GM10248 (cell line): ENCODE results near the gene ZCCHC4.
A peak's percentile ranks its signal among the peaks of the same experiment; 100 is the strongest.
"Not testable (repeated sequence)": the region's sequence is repeated elsewhere in the genome, so short reads cannot be mapped to it uniquely, and the experiment has no call there.

Source experiments
- CTCF ChIA-PET: fragments of 300-600 bp; sonication (Branson Sonifier 250); formaldehyde crosslinking; extraction: SDS; loops from one replicate; lab custom pipeline; 2021; ENCODE audit warnings: antibody characterized with exemption; lab: Yijun Ruan, JAX
- POLR2A ChIA-PET: fragments of 350-650 bp; sonication (Branson Sonifier 250); formaldehyde crosslinking; extraction: SDS; loops from one replicate; lab custom pipeline; 2020; ENCODE audit warnings: antibody characterized with exemption; lab: Yijun Ruan, JAX
- DNase-seq: peaks from one replicate; pipeline ENCODE4 v3.0.0; 2012; ENCODE audit errors: extremely low spot score
- CTCF ChIP-seq: IDR thresholded peaks from 2 replicates; pipeline ENCODE4 v1.5.1; 2012; ENCODE audit warnings: mild to moderate bottlenecking, low read depth; ENCODE audit errors: extremely low read depth, missing control alignments, control extremely low read depth

ZCCHC4 gene

DNA sequence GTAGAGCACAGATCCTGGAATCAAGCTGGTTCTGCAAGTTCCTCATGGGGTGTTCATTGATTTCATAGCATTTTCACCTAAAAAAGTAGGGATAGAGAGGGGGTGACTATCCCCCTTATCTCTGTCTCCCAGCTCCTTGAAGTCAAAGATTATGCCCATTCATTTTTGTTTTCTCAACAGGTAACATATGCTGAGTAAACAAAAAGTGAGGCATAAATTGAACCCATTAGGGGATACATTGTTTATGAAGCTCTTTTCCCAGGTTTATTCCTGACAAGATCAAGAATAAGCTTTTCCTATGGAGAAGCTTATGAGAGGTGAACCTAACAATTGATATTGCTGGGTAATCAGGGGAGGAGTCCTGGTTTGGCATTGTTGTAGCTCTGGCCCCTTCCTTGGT lies 55.3 kb downstream of the ZCCHC4 start:
- POLR2A ChIA-PET: no interaction called here
- no peak for TF ChIP-seq CTCF
- CTCF ChIA-PET: interaction anchor here (0.7 to 6.2 kb wide), 29 partner anchors 8 to 879 kb away, joined by 3 to 56 read pairs (median 4); partner anchors contain the start of genes SEPSECS and ZCCHC4
- DNase-seq: no peak

- ChIA-PET POLR2A (no interaction called here), CTCF (interaction anchor here (0.7 to 6.2 kb wide), 23 partner anchors 8 to 879 kb away, joined by 3 to 56 read pairs (median 5); partner anchors contain the start of gene ZCCHC4)
- TF ChIP-seq CTCF: no peak
- DNase-seq: no peak
Observed at GRCh38 chr4:25368315-25368714, 55.7 kb downstream of the ZCCHC4 start.

DNA sequence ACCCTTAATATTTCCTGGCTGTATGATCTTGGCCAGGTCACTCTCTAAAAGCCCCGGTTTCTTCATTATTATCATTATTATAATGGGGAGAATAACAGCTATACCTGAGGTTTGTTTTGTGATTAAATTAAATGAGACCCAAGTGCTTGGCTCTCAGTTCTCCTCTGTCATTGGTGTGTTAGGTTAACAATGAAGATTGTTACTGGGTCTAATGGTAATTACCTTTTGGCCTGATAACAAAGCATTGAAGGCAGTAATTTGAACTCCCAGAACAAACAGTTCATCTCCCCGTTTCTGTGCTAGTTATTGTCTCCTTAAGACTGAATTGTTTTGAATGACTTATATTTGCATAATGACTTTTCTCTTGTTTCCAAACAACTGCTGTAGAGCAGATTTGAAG lies 57.7 kb downstream of the ZCCHC4 start:
- TF ChIP-seq CTCF: no peak
- POLR2A ChIA-PET: no interaction called here
- no peak for DNase-seq
- CTCF ChIA-PET: interaction anchor here (1.2 to 6.2 kb wide), 4 partner anchors 16 to 191 kb away, joined by 3 to 40 read pairs (median 6); partner anchors contain the start of gene ZCCHC4

DNA sequence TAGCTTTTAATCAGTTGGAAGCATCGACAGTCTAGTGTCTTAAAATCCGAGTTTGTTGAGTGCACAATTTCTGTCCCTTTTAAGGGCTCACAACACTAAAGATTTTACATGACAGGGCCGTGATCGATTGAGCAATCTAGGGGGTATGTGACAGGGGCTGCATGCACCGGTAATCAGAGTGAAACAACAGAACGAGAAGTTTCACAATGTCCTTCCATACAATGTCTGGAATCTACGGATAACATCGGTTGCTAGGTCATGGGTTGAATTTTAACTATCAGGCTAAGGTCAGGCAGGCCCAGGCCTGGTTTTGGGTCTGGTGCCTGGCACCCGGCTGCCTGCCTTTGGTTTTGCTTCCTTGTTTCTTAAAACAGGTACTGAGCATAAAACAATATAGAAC lies 60.0 kb downstream of the ZCCHC4 start:
- DNase-seq, CTCF ChIA-PET, POLR2A ChIA-PET: not testable (repeated sequence)

DNA sequence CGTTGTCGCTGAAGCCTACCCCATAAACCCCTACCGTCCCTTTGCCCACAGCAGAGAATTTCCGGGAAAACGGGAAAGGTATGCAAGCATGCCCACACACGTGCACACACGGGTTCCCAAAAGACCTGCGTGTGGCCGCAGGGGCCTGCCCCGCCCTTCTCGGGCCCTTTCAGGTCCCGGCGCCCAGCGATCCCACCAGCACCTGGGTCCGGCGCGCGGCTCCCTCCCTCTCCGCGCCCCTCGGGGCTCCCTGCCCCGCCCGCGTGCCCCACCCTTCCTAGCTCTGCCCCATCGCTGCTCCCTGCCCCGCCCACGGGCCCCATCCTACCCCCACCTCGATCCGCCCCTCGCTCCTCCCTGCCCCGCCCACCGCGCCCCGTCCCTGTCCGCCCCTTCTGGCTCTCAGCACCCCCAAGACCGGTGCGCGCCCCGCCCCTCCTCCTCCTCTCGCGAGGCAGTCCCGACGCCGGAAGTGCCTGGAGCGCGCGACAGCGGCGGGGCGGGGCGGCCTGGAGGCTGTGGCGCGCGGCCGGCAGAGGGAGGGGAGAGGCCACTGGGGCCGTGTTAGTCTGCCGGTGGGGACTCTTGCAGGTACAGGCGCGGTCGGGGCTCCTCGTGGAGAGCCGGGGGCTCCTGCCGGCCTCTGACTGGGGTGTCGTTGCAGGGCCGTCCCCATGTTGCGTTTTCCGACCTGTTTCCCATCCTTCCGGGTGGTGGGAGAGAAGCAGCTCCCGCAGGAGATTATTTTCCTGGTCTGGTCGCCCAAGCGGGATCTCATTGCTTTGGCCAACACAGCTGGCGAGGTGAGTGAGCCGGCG lies 64.4 kb downstream of the ZCCHC4 start, which contains the start of gene ANAPC4:
TSS of gene ANAPC4 (plus strand) at position 510 of the 818 bp plus-strand sequence. CDS start at position 675, 165 bp downstream.
- TF ChIP-seq CTCF: no peak

DNA sequence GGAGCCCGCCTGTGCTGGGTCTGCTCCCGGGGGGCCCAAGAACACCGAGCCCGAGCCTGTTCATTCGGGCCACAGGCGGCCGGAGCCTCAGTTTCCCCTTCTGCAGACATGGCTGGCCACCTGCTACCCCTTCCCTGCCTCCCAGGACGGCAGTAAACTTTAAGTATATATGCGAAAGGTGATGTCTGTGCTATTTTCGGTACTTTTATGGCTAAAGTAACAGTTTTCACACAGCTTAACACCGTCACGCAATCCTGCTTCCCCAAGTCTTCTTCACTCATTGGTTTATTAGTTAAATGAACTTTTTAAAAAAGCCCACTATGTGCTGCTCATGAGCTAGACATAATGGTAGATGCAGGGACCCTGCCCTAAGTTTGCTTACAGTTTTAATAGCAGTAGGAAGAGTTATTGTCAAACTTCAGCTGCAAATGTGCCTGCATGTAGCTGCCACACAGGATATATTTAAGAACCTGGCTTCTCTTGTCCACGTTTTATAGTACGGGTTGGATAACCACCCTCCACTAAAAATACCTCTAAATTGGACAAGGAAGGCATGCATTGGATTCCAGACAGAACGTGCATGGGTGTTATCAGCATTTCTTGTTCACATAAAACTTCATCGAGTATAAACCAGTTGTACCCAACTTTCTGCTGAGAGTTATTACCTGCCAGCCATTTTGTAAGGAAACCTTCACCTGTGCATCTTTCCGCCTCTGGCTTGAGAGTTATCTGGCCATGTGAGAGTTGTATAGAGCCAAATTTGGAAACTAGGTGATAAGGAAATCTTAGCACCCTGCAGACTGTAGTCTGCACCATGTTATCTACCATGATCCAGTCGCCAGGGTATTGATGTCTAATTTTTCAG lies 65.2 kb downstream of the ZCCHC4 start:
- peak; percentile 13 for DNase-seq
- TF ChIP-seq CTCF: no peak
- CTCF ChIA-PET: interaction anchor here (0.9 to 2.5 kb wide), 5 partner anchors 10 to 65 kb away, joined by 3 to 17 read pairs (median 8); partner anchors contain the start of gene ZCCHC4
- POLR2A ChIA-PET: no interaction called here

More for the DNA sequence above, 64.4 kb downstream of the ZCCHC4 start, which contains the start of gene ANAPC4:
- peak; percentile 100 for DNase-seq
- ChIA-PET CTCF (interaction anchor here (0.9 to 2.5 kb wide), 7 partner anchors 9 to 65 kb away, joined by 3 to 17 read pairs (median 6); partner anchors contain the start of gene ZCCHC4), POLR2A (no interaction called here)
